Adrenal gland (tissue), 12 donors: ENCODE data around the gene NAPG. TPM values are rescaled to one million over a fixed set of nuclear protein-coding genes. Genes with fewer than 3 reads are reported as not detected.

Experiments
- DNase-seq, 7 donors: peaks; one replicate each; pipeline ENCODE4 v3.0.0-alpha.2; 2019 to 2020
- H3K27ac ChIP-seq, 5 donors: fragments of 200-600 bp; sonication (generic) in 4 of 5; 1 replicate in 3 of 5; 2 replicates in 2 of 5; pipeline versions ENCODE4 v1.5.1 to v1.8.0; 2016 to 2020; ENCODE audit warnings: mild to moderate bottlenecking in 1 of 5
- H3K27me3 ChIP-seq: fragments of 200-600 bp; 2 replicates; pipeline ENCODE4 v1.8.0; 2021
- H3K36me3 ChIP-seq, 2 donors: fragments of 200-600 bp; replicated peaks in 1 of 2; 1 replicate in 1 of 2; 2 replicates in 1 of 2; pipeline versions ENCODE4 v1.5.1 to v1.8.0; 2018 to 2022
- H3K4me1 ChIP-seq, 2 donors: fragments of 200-600 bp; replicated peaks in 1 of 2; 1 replicate in 1 of 2; 2 replicates in 1 of 2; pipeline versions ENCODE4 v1.5.1 to v1.8.0; 2018 to 2021
- H3K4me3 ChIP-seq, 4 donors: fragments of 200-600 bp; sonication (generic) in 3 of 4; one replicate each; pipeline ENCODE4 v1.5.1; 2016 to 2018
- H3K9me3 ChIP-seq, 3 donors: fragments of 200-600 bp; sonication (generic) in 1 of 3; replicated peaks in 1 of 3; 1 replicate in 2 of 3; 2 replicates in 1 of 3; pipeline versions ENCODE4 v1.5.1 to v1.8.0; 2016 to 2021
- CTCF ChIP-seq, 6 experiments: fragments of 450-650 bp in 4 of 6; fragments of 200-600 bp in 2 of 6; sonication (generic) in 1 of 6; IDR thresholded peaks; 1 replicate in 5 of 6; 2 replicates in 1 of 6; pipeline versions ENCODE4 v1.5.1 to v1.8.0; 2016 to 2021; ENCODE audit warnings: antibody characterized with exemption in 6 of 6, mild to moderate bottlenecking in 2 of 6, moderate library complexity in 1 of 6
- POLR2A ChIP-seq, 2 donors: fragments of 450-650 bp; IDR thresholded peaks; one replicate each; pipeline ENCODE4 v1.6.1; 2017; ENCODE audit warnings: antibody characterized with exemption in 2 of 2, mild to moderate bottlenecking in 2 of 2, moderate library complexity in 1 of 2
- WGBS, 4 donors: extraction: QIAGEN DNeasy Blood & Tissue Kit in 2 of 4; methylation state at CpG; one replicate each; pipeline versions ENCODE4 v1.1.5 to v1.1.7; 2013 to 2017; 5-methylcytosine and 5-hydroxymethylcytosine counted together
- intact Hi-C, 2 donors: fragments of 100-400 bp; cut with DNase I; formaldehyde crosslinking; loops; one replicate each; pipeline versions ENCODE4 v1.14.1 to v1.15.0; 2022 to 2023
- polyA plus RNA-seq, 3 donors: library from polyadenylated mRNA; stranded (reverse); fragments of 200-250 nt in 2 of 3; fragments of 350-450 nt in 1 of 3; fragmentation: Illumina TruSeq in 1 of 3; extraction: RNeasy Lipid Tissue Mini Kit (QIAGEN cat#74804) in 1 of 3; gene quantifications; one replicate each; pipeline ENCODE4 v1.2.3, GENCODE V29; 2013 to 2014
- total RNA-seq, 9 donors: library from RNA; depleted of rRNA in 4 of 9; stranded (reverse); fragments of >200 nt in 4 of 9; fragments of 120-200 nt in 1 of 9; fragmentation: NEBNext Ultra II Directional in 1 of 9; extraction: Animal tissue kit (Norgen Biotek cat#: 25700) in 1 of 9; gene quantifications; one replicate each; pipeline versions ENCODE4 v1.1.0 to v1.2.4, GENCODE V29; 2013 to 2023
- donor health status: healthy with polysubstance abuse.
- donor health status: Bipolar disorder and iron deficiency.
- donor health status: DM: yes; HTN: yes; CAD: no.
- donor health status: DM: no; HTN: no; CAD: no.
- donor health status: DM: no; HTN: no; CAD: no.
- donor health status: DM: yes; HTN: yes; CAD: no.

NAPG gene
- total and polyA plus RNA-seq, 12 donors, result 17.0 to 63.9 (median 41.4) TPM

- TF ChIP-seq POLR2A (IDR thresholded peaks at IDR 0.05) (no peak), CTCF (IDR thresholded peaks at IDR 0.05) (peak in 5 of 6 experiments; percentile 34 to 60 (median 41))
- intact Hi-C loops, result loop anchor here in 1 of 2 donors (5.0 kb wide), 1 partner anchor 546 kb away; no protein-coding TSS in a partner anchor
- no peaks in the 10 kb centered on the region for H3K9me3 ChIP-seq
- H3K36me3 ChIP-seq, result no peaks in the 10 kb centered on the region
- 28 to 31% (median 30%) methylated on average over 11 to 12 of the region's 12 CpGs for WGBS, 4 donors
- DNase-seq, result peak; percentile 53 to 83 (median 72)
- H3K27me3 ChIP-seq, result no peaks in the 10 kb centered on the region
- H3K4me3 ChIP-seq, result no peak overlapping the region
- H3K27ac ChIP-seq, result peak overlapping the region in 3 of 5 donors; percentile 11 to 41 (median 33)
- H3K4me1 ChIP-seq, result peaks cover 0 to 28% of the 10 kb centered on the region in 2 donors
Observed at GRCh38 chr18:10518595-10519255, 7.1 kb upstream of the NAPG start.

GRCh38 chr18:10519366-10519765, 6.5 kb upstream of the NAPG start:
- no peaks in the 10 kb centered on the region for H3K36me3 ChIP-seq
- TF ChIP-seq CTCF (IDR thresholded peaks at IDR 0.05) (no peak), POLR2A (IDR thresholded peaks at IDR 0.05) (no peak)
- no peak for DNase-seq
- 58 to 72% (median 65%) methylated on average over 2 of the region's 2 CpGs for WGBS, 4 donors
- H3K27me3 ChIP-seq, result no peaks in the 10 kb centered on the region
- H3K4me3 ChIP-seq, result no peak overlapping the region
- peak overlapping the region in 2 of 5 donors; percentile 33 to 58 for H3K27ac ChIP-seq
- peaks cover 0 to 22% of the 10 kb centered on the region in 2 donors for H3K4me1 ChIP-seq
- H3K9me3 ChIP-seq, result no peaks in the 10 kb centered on the region
- intact Hi-C loops, result loop anchor here in 1 of 2 donors (5.0 kb wide), 1 partner anchor 547 kb away; no protein-coding TSS in a partner anchor

- intact Hi-C loops, result loop anchor here (5.0 kb wide), 1 partner anchor 548 kb away; no protein-coding TSS in a partner anchor
- peak; percentile 81 to 95 (median 91) for DNase-seq
Observed at GRCh38 chr18:10519999-10520935, 5.6 kb upstream of the NAPG start.

More at GRCh38 chr18:10519999-10520935, 5.6 kb upstream of the NAPG start:
- 20 to 21% (median 21%) methylated on average over 17 of the region's 17 CpGs for WGBS, 4 donors
- Histone ChIP-seq H3K36me3 (no peaks in the 10 kb centered on the region), H3K27me3 (no peaks in the 10 kb centered on the region), H3K27ac (peak overlapping the region in 2 of 5 donors; percentile 18 to 58), H3K4me3 (peak overlapping the region in 1 of 4 donors; percentile 18), H3K4me1 (peaks cover 0 to 28% of the 10 kb centered on the region in 2 donors), H3K9me3 (no peaks in the 10 kb centered on the region)
- TF ChIP-seq POLR2A (IDR thresholded peaks at IDR 0.05), result peak in 1 of 2 donors; percentile 23
- peak; percentile 54 to 90 (median 80) for TF ChIP-seq CTCF (IDR thresholded peaks at IDR 0.05)
